GM10847 (cell line): ENCODE data around the gene ZP4.

Experiments
- POLR2A ChIP-seq: IDR thresholded peaks from 2 replicates; pipeline ENCODE4 v1.6.1; 2011; ENCODE audit not compliant: insufficient read length; ENCODE audit errors: extremely low read depth

ZP4 gene, protein sequence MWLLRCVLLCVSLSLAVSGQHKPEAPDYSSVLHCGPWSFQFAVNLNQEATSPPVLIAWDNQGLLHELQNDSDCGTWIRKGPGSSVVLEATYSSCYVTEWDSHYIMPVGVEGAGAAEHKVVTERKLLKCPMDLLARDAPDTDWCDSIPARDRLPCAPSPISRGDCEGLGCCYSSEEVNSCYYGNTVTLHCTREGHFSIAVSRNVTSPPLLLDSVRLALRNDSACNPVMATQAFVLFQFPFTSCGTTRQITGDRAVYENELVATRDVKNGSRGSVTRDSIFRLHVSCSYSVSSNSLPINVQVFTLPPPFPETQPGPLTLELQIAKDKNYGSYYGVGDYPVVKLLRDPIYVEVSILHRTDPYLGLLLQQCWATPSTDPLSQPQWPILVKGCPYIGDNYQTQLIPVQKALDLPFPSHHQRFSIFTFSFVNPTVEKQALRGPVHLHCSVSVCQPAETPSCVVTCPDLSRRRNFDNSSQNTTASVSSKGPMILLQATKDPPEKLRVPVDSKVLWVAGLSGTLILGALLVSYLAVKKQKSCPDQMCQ

GRCh38 chr1:237890822-237891221, at the start of gene ZP4:
Gene ZP4 (minus strand): TSS chr1:237890922. CDS start chr1:237890635, 287 bp downstream.
- no peak for TF ChIP-seq POLR2A

GRCh38 chr1:237938553-237938952, 47.8 kb upstream of the ZP4 start:
- TF ChIP-seq POLR2A, result no peak

DNA sequence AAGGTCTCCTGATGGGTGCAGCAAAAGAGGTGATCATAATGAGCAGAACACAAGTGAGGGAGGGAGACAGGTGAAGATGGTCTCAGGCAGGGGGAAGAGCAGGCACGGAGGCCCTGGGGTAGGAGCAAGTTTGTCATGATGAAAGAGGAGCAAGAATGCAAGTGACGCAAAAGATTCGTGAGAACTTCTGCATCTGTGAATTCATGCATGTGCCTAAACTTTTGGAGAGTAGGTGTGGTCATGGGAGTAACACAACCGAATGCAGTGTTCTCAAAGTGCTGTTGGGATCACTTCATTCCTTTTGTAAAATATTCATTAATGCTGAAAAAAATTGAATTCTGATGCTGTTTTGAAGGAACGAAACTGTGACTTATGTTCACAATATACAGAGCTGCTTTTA, 47.3 kb upstream of the ZP4 start:
- no peak for TF ChIP-seq POLR2A

DNA sequence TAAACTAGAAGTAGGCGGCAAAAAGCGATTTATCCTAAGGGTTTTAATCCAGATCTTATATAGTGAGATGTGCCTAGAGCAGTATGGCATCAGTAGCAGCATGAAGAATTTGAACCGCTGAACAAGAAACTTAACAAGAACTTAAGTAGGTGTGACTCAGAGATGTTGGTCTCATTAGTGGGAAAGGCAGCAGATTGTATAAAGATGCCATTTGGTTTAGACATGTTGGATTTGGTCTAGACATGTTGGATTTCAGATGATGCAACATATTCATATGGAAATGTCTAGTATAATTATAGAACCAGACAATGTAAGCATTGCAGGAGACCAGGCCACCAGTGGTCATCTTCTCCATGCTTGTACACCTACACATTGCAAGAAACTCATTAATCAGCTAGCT, 42.1 kb upstream of the ZP4 start:
- TF ChIP-seq POLR2A, result no peak

DNA sequence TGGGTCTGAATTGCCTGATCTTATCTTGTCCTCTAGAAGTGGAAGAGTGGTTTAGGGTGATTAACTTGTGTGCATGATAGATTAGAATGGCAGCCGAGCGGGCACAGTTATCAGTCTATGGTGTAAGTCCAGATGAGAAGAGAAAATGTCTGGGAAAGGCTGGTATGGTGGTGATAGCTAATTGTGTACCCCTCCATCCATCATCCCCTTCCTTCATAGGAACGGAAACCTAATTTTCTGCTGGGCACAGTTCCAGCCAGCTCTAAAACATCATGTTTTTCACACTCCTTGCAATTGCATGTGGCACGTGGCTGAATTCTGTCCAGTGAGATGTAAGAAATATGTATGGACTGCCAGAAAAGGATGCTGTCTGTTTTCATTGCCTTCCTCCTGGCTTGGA, 40.9 kb upstream of the ZP4 start:
- TF ChIP-seq POLR2A, result no peak

DNA sequence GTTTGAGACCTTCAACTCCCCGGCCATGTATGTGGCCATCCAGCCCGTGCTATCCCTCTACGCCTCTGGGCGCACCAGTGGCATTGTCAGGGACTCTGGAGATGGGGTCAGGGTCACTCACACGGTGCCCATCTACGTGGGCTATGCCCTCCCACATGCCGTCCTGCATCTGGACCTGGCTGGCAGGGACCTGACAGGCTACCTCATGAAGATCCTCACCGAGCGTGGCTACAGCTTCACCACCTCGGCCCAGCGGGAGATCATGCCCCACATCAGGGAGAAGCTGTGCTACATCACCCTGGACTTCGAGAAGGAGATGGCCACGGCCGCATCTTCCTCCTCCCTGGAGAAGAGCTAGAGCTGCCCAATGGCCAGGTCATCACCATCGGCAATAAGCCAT, 36.5 kb upstream of the ZP4 start:
- TF ChIP-seq POLR2A, result no peak

DNA sequence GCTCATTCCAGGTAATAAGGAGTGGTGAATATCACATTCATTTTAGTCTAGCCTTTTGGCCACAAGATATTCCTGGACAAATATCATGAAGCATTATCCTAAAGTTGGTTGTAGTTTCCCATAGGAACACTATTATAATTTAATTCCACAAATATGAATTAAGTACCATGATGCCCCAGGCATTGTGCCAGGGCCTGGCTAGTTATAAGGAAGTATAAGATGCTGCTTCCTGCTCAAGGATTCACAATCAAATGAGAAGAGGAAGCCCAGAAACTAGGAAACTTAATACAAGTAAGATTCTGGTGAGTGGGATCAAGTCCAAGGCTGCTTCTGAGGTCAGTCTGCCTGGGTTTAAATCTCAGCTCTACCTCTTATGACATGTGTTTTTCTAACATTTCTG, 30.6 kb upstream of the ZP4 start:
- TF ChIP-seq POLR2A, result no peak

GRCh38 chr1:237913345-237913744, 22.6 kb upstream of the ZP4 start:
- TF ChIP-seq POLR2A, result no peak

DNA sequence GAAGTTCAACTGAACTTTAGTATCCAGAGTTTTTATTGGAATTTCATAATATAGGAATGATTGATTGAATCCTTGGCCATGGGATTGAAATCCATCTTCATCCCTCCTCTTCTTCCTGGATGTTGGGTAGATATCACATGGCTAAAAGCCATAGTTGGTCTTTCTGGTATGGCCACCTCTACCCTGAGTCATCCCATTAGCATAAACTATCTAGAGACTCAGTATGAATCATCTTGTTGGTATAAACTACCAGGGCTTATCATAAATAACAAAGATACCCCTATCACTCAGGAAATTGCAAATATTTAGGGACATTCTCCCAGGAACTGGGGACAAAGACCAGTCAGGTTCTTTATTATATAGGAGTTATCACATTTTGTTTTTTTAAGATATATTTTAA, 21.2 kb upstream of the ZP4 start:
- TF ChIP-seq POLR2A, result no peak

DNA sequence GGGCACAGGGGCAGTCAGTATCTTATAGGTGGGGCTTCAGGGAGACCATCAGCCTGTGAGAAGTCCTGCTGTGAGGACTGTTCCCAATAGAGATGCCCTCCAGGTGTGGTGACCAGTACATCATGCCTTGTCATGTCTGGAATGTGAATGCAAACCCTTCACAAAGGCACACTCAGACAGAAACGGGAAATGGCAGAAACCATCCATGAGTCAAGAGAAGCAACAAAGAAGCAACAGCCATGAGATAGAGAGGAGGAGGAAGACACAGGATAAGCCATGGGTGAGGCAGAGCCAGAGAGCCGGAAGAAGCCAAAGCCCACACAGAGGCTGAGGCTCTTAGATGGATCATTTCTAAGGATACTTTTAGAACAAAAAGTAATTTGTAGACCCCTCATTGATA, 20.1 kb upstream of the ZP4 start:
- TF ChIP-seq POLR2A, result no peak

DNA sequence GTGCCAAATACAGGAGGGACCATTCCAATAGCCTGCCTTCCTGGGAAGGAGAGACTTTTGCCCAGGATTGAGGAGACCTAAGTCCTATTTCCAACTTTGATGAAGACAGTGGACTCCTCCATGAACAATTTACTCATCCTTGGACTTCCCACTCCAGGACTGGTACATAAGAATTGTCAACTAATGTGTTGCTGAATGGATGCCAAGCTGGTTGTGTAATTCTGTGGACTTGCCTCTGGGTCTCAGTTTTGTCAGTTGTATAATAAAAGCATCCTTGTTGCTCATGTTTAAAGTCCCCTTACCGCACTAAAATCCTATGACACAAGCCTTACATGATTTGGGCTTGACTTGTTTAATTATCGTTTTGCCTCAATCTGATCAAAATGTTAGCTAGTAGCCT, 13.2 kb upstream of the ZP4 start:
- TF ChIP-seq POLR2A, result no peak

DNA sequence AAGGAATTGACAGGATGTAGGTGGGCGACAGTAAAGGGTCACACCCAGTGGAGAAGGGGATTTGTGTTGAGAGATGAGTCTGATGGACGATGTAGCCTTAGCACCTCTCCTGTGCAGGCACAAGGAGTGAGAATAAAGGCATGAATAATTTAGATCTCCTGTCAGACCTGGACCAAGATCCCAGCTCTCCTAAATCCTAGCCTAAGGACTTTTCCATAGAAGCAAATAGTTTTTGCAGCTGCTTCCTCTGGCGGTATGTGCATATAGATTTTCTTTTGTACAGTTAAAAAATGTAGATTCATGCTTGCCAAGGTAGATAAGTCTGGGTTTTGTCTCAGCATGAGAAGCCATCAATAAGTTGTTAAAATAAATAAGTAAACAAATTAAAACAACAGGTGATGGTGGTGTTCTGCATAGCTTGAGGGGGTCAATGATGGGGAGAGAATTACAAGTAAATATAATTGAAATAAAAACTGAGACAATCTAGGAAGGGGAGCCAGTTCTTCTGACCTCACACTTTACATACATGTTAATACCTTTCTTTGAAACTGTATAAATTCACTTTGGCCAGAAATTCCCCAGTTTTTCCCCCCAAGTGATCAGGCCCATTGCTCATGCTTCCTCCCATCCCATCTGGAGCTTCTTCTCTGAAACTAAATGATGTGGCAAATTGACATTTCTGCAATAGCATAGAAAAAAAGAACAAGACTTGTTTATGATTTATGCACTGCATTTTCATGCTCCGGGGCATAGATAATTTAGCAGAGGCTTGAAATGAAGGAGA, 12.4 kb upstream of the ZP4 start:
- no peak for TF ChIP-seq POLR2A

DNA sequence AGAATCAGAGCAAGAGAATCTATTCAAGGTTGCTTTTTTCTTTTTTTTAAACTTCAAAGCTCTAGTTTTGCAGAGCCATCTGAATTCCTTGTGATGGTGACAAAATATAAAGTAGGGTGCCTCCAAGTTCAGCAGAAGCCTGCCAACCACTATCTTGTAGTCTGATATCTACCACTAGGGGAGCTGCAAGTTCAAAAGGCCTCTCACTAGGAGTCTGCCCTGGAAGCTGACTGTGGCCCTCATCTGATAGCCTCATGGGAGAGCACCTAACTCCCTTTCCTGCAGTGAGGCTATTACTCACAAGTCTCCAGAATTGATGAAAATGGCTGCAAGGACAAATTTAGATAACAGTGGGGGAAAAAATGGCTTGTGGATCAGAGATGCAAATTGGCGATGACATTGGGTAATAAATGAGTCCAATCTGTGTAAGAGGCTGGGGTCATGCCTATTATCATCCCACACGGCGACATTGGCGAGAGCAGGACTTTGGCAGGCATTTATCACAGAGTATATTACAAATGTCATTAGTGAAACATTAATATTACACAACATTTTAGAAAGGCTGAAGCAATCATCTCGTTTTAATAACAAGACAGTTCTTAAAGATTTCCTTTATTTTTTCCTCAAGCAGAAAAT, 10.7 kb upstream of the ZP4 start:
- no peak for TF ChIP-seq POLR2A

GRCh38 chr1:237895630-237896029, 4.9 kb upstream of the ZP4 start:
- no peak for TF ChIP-seq POLR2A

- no peak for TF ChIP-seq POLR2A
Measured at GRCh38 chr1:237894131-237894530, 3.4 kb upstream of the ZP4 start.

GRCh38 chr1:237891979-237892378, 1.3 kb upstream of the ZP4 start:
- no peak for TF ChIP-seq POLR2A
